ENCODE data around the gene LRBA.

DNA sequence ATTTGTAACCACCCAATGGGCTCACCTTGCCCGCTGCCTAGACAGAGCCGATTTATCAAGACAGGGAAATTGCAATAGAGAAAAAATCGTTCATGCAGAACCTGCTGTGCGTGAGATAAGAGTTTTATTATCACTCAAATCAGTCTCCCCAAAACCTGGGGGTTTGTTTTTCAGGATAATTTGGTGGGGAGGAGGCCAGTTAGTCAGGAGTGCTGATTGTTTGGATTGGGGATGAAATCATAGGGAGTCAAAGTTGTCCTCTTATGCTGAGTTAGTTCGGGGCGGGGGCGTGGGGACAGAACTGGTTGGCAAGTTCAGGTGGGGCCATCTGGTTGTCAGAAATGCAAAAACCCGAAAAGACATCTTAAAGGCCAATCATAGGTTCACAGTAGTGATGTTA, 230.1 kb downstream of the LRBA start:
- TF ChIP-seq, protein P1, sequence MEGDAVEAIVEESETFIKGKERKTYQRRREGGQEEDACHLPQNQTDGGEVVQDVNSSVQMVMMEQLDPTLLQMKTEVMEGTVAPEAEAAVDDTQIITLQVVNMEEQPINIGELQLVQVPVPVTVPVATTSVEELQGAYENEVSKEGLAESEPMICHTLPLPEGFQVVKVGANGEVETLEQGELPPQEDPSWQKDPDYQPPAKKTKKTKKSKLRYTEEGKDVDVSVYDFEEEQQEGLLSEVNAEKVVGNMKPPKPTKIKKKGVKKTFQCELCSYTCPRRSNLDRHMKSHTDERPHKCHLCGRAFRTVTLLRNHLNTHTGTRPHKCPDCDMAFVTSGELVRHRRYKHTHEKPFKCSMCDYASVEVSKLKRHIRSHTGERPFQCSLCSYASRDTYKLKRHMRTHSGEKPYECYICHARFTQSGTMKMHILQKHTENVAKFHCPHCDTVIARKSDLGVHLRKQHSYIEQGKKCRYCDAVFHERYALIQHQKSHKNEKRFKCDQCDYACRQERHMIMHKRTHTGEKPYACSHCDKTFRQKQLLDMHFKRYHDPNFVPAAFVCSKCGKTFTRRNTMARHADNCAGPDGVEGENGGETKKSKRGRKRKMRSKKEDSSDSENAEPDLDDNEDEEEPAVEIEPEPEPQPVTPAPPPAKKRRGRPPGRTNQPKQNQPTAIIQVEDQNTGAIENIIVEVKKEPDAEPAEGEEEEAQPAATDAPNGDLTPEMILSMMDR (conservative IDR thresholded peaks at IDR 0.05), result no peak
- TF ChIP-seq EZH2 (IDR thresholded peaks at IDR 0.05; ENCODE audit: low read depth), result no peak

All from PC-9 (cell line).